H9 (cell line): ENCODE results near the gene RABIF. TPM values are rescaled to one million over a fixed set of nuclear protein-coding genes. Genes with fewer than 3 reads are reported as not detected.

ENCODE experiments used
- DNase-seq: peaks from one replicate; pipeline ENCODE4 v3.0.0-alpha.2; 2017
- H2AFZ ChIP-seq: one replicate; pipeline ENCODE4 v1.6.1; 2013; ENCODE audit warnings: mild to moderate bottlenecking, low read length, control low read depth, moderate library complexity
- H2AK5ac ChIP-seq: 2 replicates; pipeline ENCODE4 v1.6.1; 2013; ENCODE audit warnings: low read length, control low read depth, mixed read lengths; ENCODE audit not compliant: insufficient read length
- H2BK120ac ChIP-seq: one replicate; pipeline ENCODE4 v1.6.1; 2013; ENCODE audit warnings: low read depth, mild to moderate bottlenecking, low read length, control low read depth, inconsistent platforms; ENCODE audit not compliant: poor library complexity, severe bottlenecking
- H2BK12ac ChIP-seq: 2 replicates; pipeline ENCODE4 v1.6.1; 2013; ENCODE audit warnings: low read length, control low read depth, mixed read lengths, low read depth; ENCODE audit not compliant: insufficient read length
- H2BK15ac ChIP-seq: 2 replicates; pipeline ENCODE4 v1.6.1; 2013; ENCODE audit warnings: low read depth, low read length, control low read depth
- H2BK20ac ChIP-seq: one replicate; pipeline ENCODE4 v1.6.1; 2013; ENCODE audit warnings: low read depth, mild to moderate bottlenecking, low read length, control low read depth, inconsistent platforms; ENCODE audit not compliant: poor library complexity, severe bottlenecking
- H2BK5ac ChIP-seq: 2 replicates; pipeline ENCODE4 v1.6.1; 2013; ENCODE audit warnings: low read length, control low read depth, mixed read lengths; ENCODE audit not compliant: insufficient read length
- H3K14ac ChIP-seq: 2 replicates; pipeline ENCODE4 v1.6.1; 2013; ENCODE audit warnings: low read length, control low read depth; ENCODE audit not compliant: insufficient read depth
- H3K18ac ChIP-seq: 2 replicates; pipeline ENCODE4 v1.6.1; 2013; ENCODE audit warnings: low read depth, mild to moderate bottlenecking, mixed read lengths, low read length, control low read depth; ENCODE audit not compliant: insufficient read length
- H3K23ac ChIP-seq: 2 replicates; pipeline ENCODE4 v1.6.1; 2013; ENCODE audit warnings: low read length, control low read depth, mixed read lengths, low read depth; ENCODE audit not compliant: insufficient read length
- H3K23me2 ChIP-seq: 2 replicates; pipeline ENCODE4 v1.6.1; 2013; ENCODE audit warnings: low read depth, mild to moderate bottlenecking, mixed read lengths, low read length, control low read depth; ENCODE audit not compliant: insufficient read length, poor library complexity, severe bottlenecking
- H3K27ac ChIP-seq: 2 replicates; pipeline ENCODE4 v1.5.1; 2013; ENCODE audit warnings: low read length, control low read depth, mixed read lengths, low read depth; ENCODE audit not compliant: insufficient read length
- H3K27me3 ChIP-seq: 2 replicates; pipeline ENCODE4 v1.6.1; 2013; ENCODE audit warnings: low read length, control low read depth, inconsistent platforms; ENCODE audit not compliant: insufficient read depth
- H3K4ac ChIP-seq: 2 replicates; pipeline ENCODE4 v1.6.1; 2013; ENCODE audit warnings: low read depth, mild to moderate bottlenecking, control low read depth, inconsistent platforms, low read length, moderate library complexity
- H3K4me1 ChIP-seq: 2 replicates; pipeline ENCODE4 v1.6.1; 2013; ENCODE audit warnings: low read length, control low read depth, inconsistent platforms; ENCODE audit not compliant: insufficient read depth
- H3K4me2 ChIP-seq: 2 replicates; pipeline ENCODE4 v1.6.1; 2013; ENCODE audit warnings: low read length, control low read depth, mixed read lengths; ENCODE audit not compliant: insufficient read length, insufficient read depth
- H3K56ac ChIP-seq: 2 replicates; pipeline ENCODE4 v1.6.1; 2013; ENCODE audit warnings: low read depth, mild to moderate bottlenecking, mixed read lengths, low read length, control low read depth; ENCODE audit not compliant: insufficient read length
- H3K79me1 ChIP-seq: 2 replicates; pipeline ENCODE4 v1.6.1; 2013; ENCODE audit warnings: low read depth, mild to moderate bottlenecking, moderate library complexity, low read length, control low read depth, inconsistent platforms; ENCODE audit not compliant: insufficient read depth, poor library complexity, severe bottlenecking
- H3K79me2 ChIP-seq: 2 replicates; pipeline ENCODE4 v1.6.1; 2013; ENCODE audit warnings: low read length, control low read depth, inconsistent platforms; ENCODE audit not compliant: insufficient read depth
- H3K9ac ChIP-seq: 2 replicates; pipeline ENCODE4 v1.6.1; 2013; ENCODE audit warnings: low read length, control low read depth, mixed read lengths; ENCODE audit not compliant: insufficient read length; ENCODE audit errors: extremely low read depth
- H3K9me3 ChIP-seq: one replicate; pipeline ENCODE4 v1.6.1; 2013; ENCODE audit warnings: low read depth, low read length, inconsistent platforms; ENCODE audit not compliant: control insufficient read depth
- H3T11ph ChIP-seq: one replicate; pipeline ENCODE4 v1.6.1; 2013; ENCODE audit warnings: mild to moderate bottlenecking, low read length, control low read depth, inconsistent platforms
- H4K20me1 ChIP-seq: one replicate; pipeline ENCODE4 v1.6.1; 2013; ENCODE audit not compliant: control insufficient read depth, insufficient read length, insufficient read depth
- H4K5ac ChIP-seq: 2 replicates; pipeline ENCODE4 v1.6.1; 2013; ENCODE audit warnings: low read depth, mild to moderate bottlenecking, mixed read lengths, low read length, control low read depth; ENCODE audit not compliant: insufficient read length
- H4K8ac ChIP-seq: replicated peaks from 2 replicates; pipeline ENCODE4 v1.6.1; 2013; ENCODE audit warnings: low read length, control low read depth, mixed read lengths, low read depth; ENCODE audit not compliant: insufficient read length
- H4K91ac ChIP-seq: 2 replicates; pipeline ENCODE4 v1.6.1; 2013; ENCODE audit warnings: low read depth, mild to moderate bottlenecking, moderate library complexity, mixed read lengths, low read length, control low read depth; ENCODE audit not compliant: insufficient read length
- H3K27ac Mint-ChIP-seq, 3 experiments: 2 replicates in 2 of 3; 3 replicates in 1 of 3; pipeline ENCODE4 v1.8.0; 2020 to 2021; ENCODE audit warnings: mixed read lengths in 3 of 3, mild to moderate bottlenecking in 1 of 3, moderate library complexity in 1 of 3
- H3K27me3 Mint-ChIP-seq: 2 replicates; pipeline ENCODE4 v1.8.0; 2021; ENCODE audit warnings: low read depth, mild to moderate bottlenecking, moderate library complexity, mixed read lengths
- H3K36me3 Mint-ChIP-seq, 3 experiments: 2 replicates in 2 of 3; 3 replicates in 1 of 3; pipeline ENCODE4 v1.8.0; 2020 to 2021; ENCODE audit warnings: low read depth in 3 of 3, mixed read lengths in 3 of 3; ENCODE audit not compliant: insufficient read depth in 1 of 3
- H3K4me1 Mint-ChIP-seq, 2 experiments: 2 replicates each; pipeline ENCODE4 v1.8.0; 2020; ENCODE audit warnings: mixed read lengths in 2 of 2
- H3K4me3 Mint-ChIP-seq, 2 experiments: 2 replicates in 1 of 2; 3 replicates in 1 of 2; pipeline ENCODE4 v1.8.0; 2020 to 2021; ENCODE audit warnings: mild to moderate bottlenecking in 2 of 2, mixed read lengths in 2 of 2, moderate library complexity in 1 of 2
- H3K9me3 Mint-ChIP-seq, 2 experiments: 2 replicates in 1 of 2; 3 replicates in 1 of 2; pipeline ENCODE4 v1.8.0; 2020; ENCODE audit warnings: mild to moderate bottlenecking in 2 of 2, mixed read lengths in 2 of 2, moderate library complexity in 1 of 2
- CTCF ChIP-seq: fragments of 200-600 bp; sonication (generic); conservative IDR thresholded peaks from 3 replicates; pipeline ENCODE4 v1.8.0; 2021; ENCODE audit warnings: antibody characterized with exemption, mild to moderate bottlenecking
- WGBS: extraction: QIAGEN DNeasy Blood & Tissue Kit; methylation state at CpG from one replicate; pipeline ENCODE4 v1.1.7; 2013; ENCODE audit warnings: missing lambda C conversion rate, low lambda C conversion rate, mixed read lengths; ENCODE audit not compliant: insufficient read length; ENCODE audit errors: extremely low coverage; 5-methylcytosine and 5-hydroxymethylcytosine counted together
- total RNA-seq: library from RNA; stranded (reverse); gene quantifications from 2 replicates; pipeline ENCODE4 v1.2.1, GENCODE V29; 2021

Gene RABIF
- total RNA-seq, 1 experiment from 2014 or later = 8.3 TPM

DNA sequence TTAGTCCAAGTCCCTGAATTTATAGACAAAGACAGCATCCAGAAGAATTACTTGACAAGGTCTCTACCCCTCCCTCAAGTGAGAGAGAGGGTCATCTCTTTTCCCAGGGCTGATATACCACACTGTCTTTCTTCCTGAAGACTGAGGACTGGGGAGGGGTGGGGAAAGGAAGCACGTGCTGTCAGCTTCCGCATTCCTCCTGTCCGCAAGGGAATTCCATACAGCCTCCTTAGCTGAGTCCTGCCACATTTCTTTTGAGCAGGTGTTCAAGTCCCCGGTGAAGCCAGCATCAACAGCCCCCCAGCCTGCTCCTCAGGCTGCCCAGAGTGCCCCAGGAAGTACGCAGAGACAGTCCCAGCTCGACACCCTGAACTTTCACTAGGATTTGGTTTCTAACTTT lies 44.0 kb downstream of the RABIF start:
- Histone ChIP-seq H3K79me2 (no peaks in the 10 kb centered on the region), H2BK5ac (no peak overlapping the region), H3K14ac (no peak overlapping the region), H3K4ac (no peak overlapping the region), H3K27ac (no peak overlapping the region), H3T11ph (no peak overlapping the region), H3K4me2 (no peak overlapping the region), H3K79me1 (no peaks in the 10 kb centered on the region), H4K20me1 (no peaks in the 10 kb centered on the region), H3K23ac (no peak overlapping the region), H3K9ac (no peak overlapping the region), H4K91ac (peak overlapping the region; percentile 35), H2BK20ac (no peak overlapping the region), H3K4me1 (no peaks in the 10 kb centered on the region), H4K5ac (no peak overlapping the region), H3K56ac (no peak overlapping the region), H2BK120ac (no peak overlapping the region), H2AK5ac (no peak overlapping the region), H2BK15ac (no peak overlapping the region), H4K8ac (no peak overlapping the region), H2AFZ (no peak overlapping the region), H3K27me3 (no peaks in the 10 kb centered on the region), H2BK12ac (no peak overlapping the region), H3K23me2 (no peaks in the 10 kb centered on the region), H3K18ac (no peak overlapping the region), H3K9me3 (no peaks in the 10 kb centered on the region)
- Mint-ChIP-seq H3K4me3 (no peak overlapping the region), H3K9me3 (no peaks in the 10 kb centered on the region), H3K4me1 (peaks cover 10 to 14% of the 10 kb centered on the region in 2 experiments), H3K27ac (no peak overlapping the region), H3K36me3 (peaks cover 3 to 7% (median 4%) of the 10 kb centered on the region in 3 experiments; a peak in 3 of 7 replicates), H3K27me3 (no peaks in the 10 kb centered on the region; the same call in none of the 2 replicates)
- no peak for DNase-seq
- TF ChIP-seq CTCF = no peak
- WGBS = no CpG with 5 or more reads among the region's 6 CpGs
